ENCODE data around the gene BEND6. TPM values are rescaled to one million over a fixed set of nuclear protein-coding genes. Genes with fewer than 3 reads are reported as not detected.
"Not testable (repeated sequence)": the region's sequence is repeated elsewhere in the genome, so short reads cannot be mapped to it uniquely, and the experiment has no call there.

BEND6 gene
- total and polyA plus RNA-seq, 2 experiments from 2014 or later, result 24.6 to 25.1 TPM

DNA sequence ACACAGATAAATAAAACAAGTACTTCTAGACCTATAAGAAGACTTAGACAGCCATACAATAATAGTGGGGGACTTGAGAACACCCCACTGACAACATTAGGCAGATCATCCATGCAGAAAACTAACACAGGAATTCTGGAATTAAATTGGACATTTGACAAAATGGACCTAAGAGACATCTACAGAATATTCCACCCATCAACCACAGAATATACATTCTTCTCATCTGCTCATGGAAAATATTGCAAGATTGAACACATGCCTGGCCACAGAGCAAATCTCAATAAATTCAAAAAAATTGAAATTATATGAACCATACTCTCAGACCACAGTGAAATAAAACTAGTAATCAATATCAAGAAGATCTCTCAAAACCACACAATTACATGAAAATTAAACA is 47.3 kb downstream of the BEND6 start:
- H3K36me3 ChIP-seq (ENCODE audit: low read depth), result no peaks in the 10 kb centered on the region; the same call in 1 of the 2 replicates
- DNase-seq, result no peak
- H3K9me2 ChIP-seq (ENCODE audit: insufficient read depth), result no peaks in the 10 kb centered on the region
- no peaks in the 10 kb centered on the region for H4K20me1 ChIP-seq (ENCODE audit: insufficient read depth)
- H3K9ac ChIP-seq, result no peak overlapping the region
- H3K79me2 ChIP-seq (ENCODE audit: insufficient read depth), result no peaks in the 10 kb centered on the region
- H3K9me3 ChIP-seq (ENCODE audit: low read depth), result no peaks in the 10 kb centered on the region
- TF ChIP-seq EZH2phosphoT487 (IDR thresholded peaks at IDR 0.05; ENCODE audit: insufficient read depth, low read depth) (no peak), EZH2 (IDR thresholded peaks at IDR 0.05; ENCODE audit: insufficient read depth, poor library complexity, severe bottlenecking) (no peak)
- H3K4me1 ChIP-seq (ENCODE audit: insufficient read depth), result no peaks in the 10 kb centered on the region
- no peak overlapping the region for H3K4me3 ChIP-seq
- H3K4me2 ChIP-seq (ENCODE audit: unreplicated experiment), result no peak overlapping the region
- no peak overlapping the region for H2AFZ ChIP-seq
- no peak overlapping the region for H3K27ac ChIP-seq
- H3K27me3 ChIP-seq (replicated peaks; ENCODE audit: insufficient read depth), result no peaks in the 10 kb centered on the region
- H3F3A ChIP-seq (ENCODE audit: insufficient read depth), result no peaks in the 10 kb centered on the region
- in situ Hi-C loops (cut with MboI), result no loop called here

DNA sequence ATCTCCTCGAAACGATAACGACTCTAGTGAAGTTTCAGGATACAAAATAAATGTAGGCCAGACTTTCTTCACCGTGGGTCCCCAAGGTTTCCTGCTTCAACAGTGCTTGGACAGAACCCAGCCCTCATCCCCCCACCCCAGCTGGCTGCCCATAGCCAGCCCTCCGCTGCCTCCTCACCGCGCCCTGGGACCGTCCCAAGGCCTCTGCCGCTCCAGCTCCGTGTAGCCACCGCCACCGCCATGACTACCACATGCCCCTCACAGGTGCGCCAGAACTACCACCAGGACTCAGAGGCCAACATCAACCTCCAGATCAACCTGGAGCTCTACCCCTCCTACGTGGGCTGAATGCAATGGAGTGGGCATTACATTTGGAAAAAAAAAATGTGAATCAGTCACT is 49.4 kb downstream of the BEND6 start:
- in situ Hi-C loops (cut with MboI), result no loop called here

DNA sequence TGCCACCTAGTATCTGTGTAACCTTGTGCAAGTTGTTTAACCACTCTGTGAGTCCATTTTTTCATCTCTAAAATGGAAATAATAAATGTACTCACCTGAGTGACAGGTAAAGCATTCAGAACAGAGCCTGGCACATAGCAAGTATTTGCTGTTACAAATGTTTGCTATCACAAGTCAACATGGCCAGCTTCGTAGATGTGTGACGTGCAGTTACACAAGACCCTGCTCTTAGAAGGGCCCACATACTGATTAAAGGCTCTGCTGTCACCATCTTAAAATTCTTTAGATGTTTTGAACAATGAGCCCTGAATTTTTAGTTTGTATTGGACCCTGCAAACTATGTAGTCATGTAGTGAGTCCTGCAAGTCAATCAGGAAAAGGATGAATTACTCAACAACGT is 51.2 kb downstream of the BEND6 start:
- DNase-seq, result no peak
- Histone ChIP-seq H4K20me1 (ENCODE audit: insufficient read depth) (no peaks in the 10 kb centered on the region), H3K27me3 (replicated peaks; ENCODE audit: insufficient read depth) (no peaks in the 10 kb centered on the region), H3K4me2 (ENCODE audit: unreplicated experiment) (no peak overlapping the region), H3K79me2 (ENCODE audit: insufficient read depth) (no peaks in the 10 kb centered on the region), H3K9me3 (ENCODE audit: low read depth) (no peaks in the 10 kb centered on the region), H3K9ac (no peak overlapping the region), H3K4me1 (ENCODE audit: insufficient read depth) (no peaks in the 10 kb centered on the region), H3F3A (ENCODE audit: insufficient read depth) (no peaks in the 10 kb centered on the region), H2AFZ (no peak overlapping the region), H3K36me3 (ENCODE audit: low read depth) (no peaks in the 10 kb centered on the region), H3K9me2 (ENCODE audit: insufficient read depth) (no peaks in the 10 kb centered on the region), H3K27ac (no peak overlapping the region), H3K4me3 (no peak overlapping the region)
- in situ Hi-C loops (cut with MboI), result no loop called here
- TF ChIP-seq EZH2phosphoT487 (IDR thresholded peaks at IDR 0.05; ENCODE audit: insufficient read depth, low read depth) (no peak), EZH2 (IDR thresholded peaks at IDR 0.05; ENCODE audit: insufficient read depth, poor library complexity, severe bottlenecking) (no peak)
- WGBS, 2 experiments (ENCODE audit: low coverage in 1 of 2, low lambda C conversion rate in 2 of 2, missing lambda C conversion rate in 2 of 2), result 63 to 66% methylated on average over 3 of the region's 3 CpGs

More for the DNA sequence above, 49.4 kb downstream of the BEND6 start:
- Histone ChIP-seq H3K4me3 (no peak overlapping the region), H4K20me1 (ENCODE audit: insufficient read depth) (no peaks in the 10 kb centered on the region), H3K27me3 (replicated peaks; ENCODE audit: insufficient read depth) (no peaks in the 10 kb centered on the region), H3K4me2 (ENCODE audit: unreplicated experiment) (no peak overlapping the region), H3K79me2 (ENCODE audit: insufficient read depth) (no peaks in the 10 kb centered on the region), H3K4me1 (ENCODE audit: insufficient read depth) (no peaks in the 10 kb centered on the region), H3K9me2 (ENCODE audit: insufficient read depth) (no peaks in the 10 kb centered on the region), H3K27ac (no peak overlapping the region), H3K9ac (no peak overlapping the region), H2AFZ (no peak overlapping the region), H3K36me3 (ENCODE audit: low read depth) (no peaks in the 10 kb centered on the region), H3F3A (ENCODE audit: insufficient read depth) (no peaks in the 10 kb centered on the region), H3K9me3 (ENCODE audit: low read depth) (no peaks in the 10 kb centered on the region)
- TF ChIP-seq EZH2phosphoT487 (IDR thresholded peaks at IDR 0.05; ENCODE audit: insufficient read depth, low read depth), result no peak
- no peak for TF ChIP-seq EZH2 (IDR thresholded peaks at IDR 0.05; ENCODE audit: insufficient read depth, poor library complexity, severe bottlenecking)
- WGBS, 2 experiments (ENCODE audit: low coverage in 1 of 2, low lambda C conversion rate in 2 of 2, missing lambda C conversion rate in 2 of 2), result 97 to 99% methylated on average over 13 to 14 of the region's 14 CpGs
- DNase-seq, result no peak

DNA sequence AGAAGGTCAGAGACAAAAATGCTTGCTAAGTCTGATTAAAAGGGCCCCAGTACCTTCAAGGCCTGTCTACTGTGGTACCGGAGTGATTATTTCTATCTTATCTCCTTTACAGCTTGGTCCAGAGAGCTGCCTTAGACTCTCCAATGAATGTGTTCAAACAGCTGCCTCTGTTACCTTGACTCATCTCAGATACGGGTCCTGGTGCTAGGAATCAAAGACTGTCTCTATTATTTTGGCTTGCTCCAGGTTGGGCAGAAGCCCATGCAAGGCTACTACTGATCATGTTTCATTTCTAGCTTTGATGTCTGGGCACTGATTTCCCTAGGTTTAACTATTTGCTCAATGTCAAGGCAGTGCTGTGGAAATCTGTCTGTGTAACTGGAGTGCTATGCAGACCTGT is 53.2 kb downstream of the BEND6 start:
- 71 to 76% methylated on average over 2 of the region's 2 CpGs for WGBS, 2 experiments (ENCODE audit: low coverage in 1 of 2, low lambda C conversion rate in 2 of 2, missing lambda C conversion rate in 2 of 2)
- H3F3A ChIP-seq (ENCODE audit: insufficient read depth), result peaks cover 11% of the 10 kb centered on the region; the same call in 1 of the 2 replicates
- H3K4me1 ChIP-seq (ENCODE audit: insufficient read depth); H3K27ac ChIP-seq; H3K36me3 ChIP-seq (ENCODE audit: low read depth); H4K20me1 ChIP-seq (ENCODE audit: insufficient read depth); H2AFZ ChIP-seq; H3K4me2 ChIP-seq (ENCODE audit: unreplicated experiment); H3K9me2 ChIP-seq (ENCODE audit: insufficient read depth); H3K9ac ChIP-seq; H3K4me3 ChIP-seq; DNase-seq; H3K9me3 ChIP-seq (ENCODE audit: low read depth); H3K27me3 ChIP-seq (replicated peaks; ENCODE audit: insufficient read depth); H3K79me2 ChIP-seq (ENCODE audit: insufficient read depth); in situ Hi-C loops (cut with MboI): not testable (repeated sequence)

DNA sequence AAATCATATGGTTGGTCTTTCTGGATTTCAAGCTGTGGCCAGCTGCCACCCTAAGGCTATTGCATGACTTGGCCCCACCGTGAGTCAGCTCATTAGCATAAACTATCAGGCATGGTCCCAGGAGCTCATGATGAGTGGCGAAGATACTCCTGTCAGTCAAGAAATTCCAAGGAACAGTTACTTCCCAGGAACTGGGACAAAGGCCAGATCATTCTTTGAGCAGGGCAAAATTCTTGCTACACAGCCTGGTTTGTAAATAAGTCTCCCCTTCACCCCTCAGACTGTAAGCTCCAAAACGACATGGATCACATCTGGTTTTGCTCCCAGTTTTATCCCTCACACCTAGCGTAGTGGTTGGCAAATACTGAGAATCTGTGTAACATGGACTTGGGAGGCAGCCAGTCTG is 58.6 kb downstream of the BEND6 start:
- no peaks in the 10 kb centered on the region for H3K9me2 ChIP-seq (ENCODE audit: insufficient read depth)
- H3K27ac ChIP-seq, result peak overlapping the region; percentile 31
- no peaks in the 10 kb centered on the region for H3K36me3 ChIP-seq (ENCODE audit: low read depth)
- peak overlapping the region; percentile 32 for H3K4me2 ChIP-seq (ENCODE audit: unreplicated experiment)
- DNase-seq, result peak; percentile 91
- H3K4me1 ChIP-seq (ENCODE audit: insufficient read depth), result peaks cover 16% of the 10 kb centered on the region
- peaks cover 14% of the 10 kb centered on the region for H3F3A ChIP-seq (ENCODE audit: insufficient read depth)
- H3K9ac ChIP-seq, result no peak overlapping the region
- peak overlapping the region; percentile 13; the same call in 1 of the 2 replicates for H3K4me3 ChIP-seq
- H3K79me2 ChIP-seq (ENCODE audit: insufficient read depth), result no peaks in the 10 kb centered on the region
- in situ Hi-C loops (cut with MboI), result no loop called here
- H2AFZ ChIP-seq, result no peak overlapping the region
- 5 to 11% methylated on average over 4 of the region's 4 CpGs for WGBS, 2 experiments (ENCODE audit: low coverage in 1 of 2, low lambda C conversion rate in 2 of 2, missing lambda C conversion rate in 2 of 2)
- H3K27me3 ChIP-seq (replicated peaks; ENCODE audit: insufficient read depth), result no peaks in the 10 kb centered on the region
- TF ChIP-seq EZH2phosphoT487 (IDR thresholded peaks at IDR 0.05; ENCODE audit: insufficient read depth, low read depth), result no peak
- TF ChIP-seq EZH2 (IDR thresholded peaks at IDR 0.05; ENCODE audit: insufficient read depth, poor library complexity, severe bottlenecking), result no peak
- H4K20me1 ChIP-seq (ENCODE audit: insufficient read depth), result no peaks in the 10 kb centered on the region
- no peaks in the 10 kb centered on the region for H3K9me3 ChIP-seq (ENCODE audit: low read depth)

Data from GM23248 (cell line).